HFF-Myc (cell line): ENCODE results near the gene LY6G6F.

Experiments used
- DNase-seq: peaks from one replicate; pipeline ENCODE4 v3.0.0-alpha.2; 2011; ENCODE audit warnings: low read depth; ENCODE audit errors: extremely low read depth
- H3K4me3 ChIP-seq: replicated peaks from 2 replicates; pipeline ENCODE4 v1.5.1; 2011; ENCODE audit warnings: low read depth, mild to moderate bottlenecking, control low read depth, low read length
- TF ChIP-seq, protein P1 (sequence below): IDR thresholded peaks from 2 replicates; pipeline ENCODE4 v1.5.1; 2012; ENCODE audit warnings: mild to moderate bottlenecking, low read depth, low read length, control low read depth; ENCODE audit errors: missing control alignments

LY6G6F gene

DNA sequence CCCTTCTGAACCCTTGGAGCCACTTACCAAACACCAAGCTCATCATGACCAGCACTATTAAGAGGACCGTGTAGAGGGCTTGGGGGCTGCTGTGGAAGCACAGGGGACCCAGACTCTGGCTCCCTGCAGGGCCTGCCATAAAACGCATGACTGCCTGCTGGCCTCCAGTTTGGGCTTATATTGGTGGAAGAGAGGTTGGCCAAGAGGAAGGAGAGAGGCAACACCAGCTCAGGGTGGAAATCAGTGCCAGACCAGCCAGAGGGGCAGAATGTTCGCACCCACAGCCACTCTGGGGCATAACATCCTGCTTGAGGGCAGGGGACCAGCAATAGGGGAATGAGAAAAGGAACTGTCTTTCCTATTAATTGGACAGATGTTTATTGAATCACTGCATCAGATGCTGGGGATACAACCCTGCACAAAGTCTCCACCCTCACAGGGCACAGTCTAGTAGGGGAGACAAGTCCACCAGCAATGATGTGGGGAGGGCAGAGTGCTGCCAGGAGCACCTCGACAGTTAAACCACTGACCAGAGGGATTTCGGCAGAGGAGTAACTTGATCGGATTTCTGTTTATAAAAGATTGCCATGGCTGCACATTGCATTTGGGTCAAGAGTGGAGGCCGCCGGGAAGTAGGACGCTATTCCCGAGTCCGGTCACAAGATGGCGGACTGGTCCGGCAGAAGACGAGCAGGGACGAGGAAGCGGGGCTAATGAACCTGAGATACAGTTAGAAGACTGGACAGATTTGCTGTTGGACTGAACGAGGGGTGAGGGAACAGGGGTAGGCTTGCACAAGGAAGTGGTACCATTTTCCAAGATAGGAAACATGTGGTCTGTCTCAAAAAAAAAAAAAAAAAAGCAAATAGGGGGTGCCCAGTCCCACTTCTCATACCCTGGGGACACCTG, 26.2 kb upstream of the LY6G6F start, which contains the start of gene LY6G5C:
LY6G5C (minus strand) TSS at position 842 of the 909 bp plus-strand sequence; CDS start at position 148, 694 bp downstream.
- peak within 1 kb of the TSS; percentile 45 for H3K4me3 ChIP-seq
- no peak for DNase-seq
- TF ChIP-seq, protein P1, sequence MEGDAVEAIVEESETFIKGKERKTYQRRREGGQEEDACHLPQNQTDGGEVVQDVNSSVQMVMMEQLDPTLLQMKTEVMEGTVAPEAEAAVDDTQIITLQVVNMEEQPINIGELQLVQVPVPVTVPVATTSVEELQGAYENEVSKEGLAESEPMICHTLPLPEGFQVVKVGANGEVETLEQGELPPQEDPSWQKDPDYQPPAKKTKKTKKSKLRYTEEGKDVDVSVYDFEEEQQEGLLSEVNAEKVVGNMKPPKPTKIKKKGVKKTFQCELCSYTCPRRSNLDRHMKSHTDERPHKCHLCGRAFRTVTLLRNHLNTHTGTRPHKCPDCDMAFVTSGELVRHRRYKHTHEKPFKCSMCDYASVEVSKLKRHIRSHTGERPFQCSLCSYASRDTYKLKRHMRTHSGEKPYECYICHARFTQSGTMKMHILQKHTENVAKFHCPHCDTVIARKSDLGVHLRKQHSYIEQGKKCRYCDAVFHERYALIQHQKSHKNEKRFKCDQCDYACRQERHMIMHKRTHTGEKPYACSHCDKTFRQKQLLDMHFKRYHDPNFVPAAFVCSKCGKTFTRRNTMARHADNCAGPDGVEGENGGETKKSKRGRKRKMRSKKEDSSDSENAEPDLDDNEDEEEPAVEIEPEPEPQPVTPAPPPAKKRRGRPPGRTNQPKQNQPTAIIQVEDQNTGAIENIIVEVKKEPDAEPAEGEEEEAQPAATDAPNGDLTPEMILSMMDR, result peak; percentile 55

DNA sequence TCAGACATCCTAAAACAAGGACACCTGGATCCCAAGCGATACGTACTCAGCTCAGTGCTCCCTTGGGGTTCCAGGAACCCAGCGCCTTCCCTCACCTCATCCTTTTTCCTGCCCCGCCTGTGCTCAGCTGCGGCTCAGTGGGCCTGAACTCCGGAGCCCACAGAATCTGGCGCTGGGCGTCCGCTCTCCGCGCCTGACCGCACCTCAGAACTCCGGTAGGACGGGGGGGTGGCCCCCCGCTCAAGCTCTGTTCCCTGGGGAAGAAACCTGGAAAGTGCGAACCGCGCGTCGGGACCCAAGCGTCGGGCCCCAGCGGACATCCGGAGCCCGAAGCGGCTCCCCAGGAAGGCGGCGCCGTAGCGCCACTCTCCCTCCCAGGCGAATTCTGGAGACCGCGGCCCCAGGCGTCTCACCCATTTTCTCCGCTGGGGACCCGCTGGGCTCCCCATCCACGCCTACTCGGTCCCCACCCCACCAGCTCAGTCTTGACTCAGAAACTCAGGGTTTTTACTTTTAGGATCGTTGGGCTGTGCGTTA, 25.5 kb upstream of the LY6G6F start:
- TF ChIP-seq, protein P1, result no peak
- H3K4me3 ChIP-seq, result peak overlapping the region; percentile 45
- no peak for DNase-seq

DNA sequence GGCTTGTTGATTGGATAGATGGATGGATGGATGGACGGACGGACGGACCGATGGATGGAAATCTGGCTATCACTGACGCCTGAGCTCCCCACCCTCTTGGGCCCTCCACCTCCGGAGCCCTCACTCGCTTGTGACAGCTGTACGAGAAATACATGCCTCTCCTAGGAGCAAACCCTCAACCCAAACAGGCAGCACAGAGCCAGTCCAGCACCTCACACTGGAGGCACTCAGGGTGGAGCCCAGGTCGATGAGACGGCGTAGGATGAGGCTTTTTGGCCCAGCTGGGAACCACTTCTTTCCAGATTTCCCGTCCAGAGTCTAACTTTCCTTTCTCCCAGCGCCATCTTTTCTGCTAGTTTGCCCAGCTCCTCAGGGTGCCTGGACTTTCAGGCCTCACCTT, 23.1 kb upstream of the LY6G6F start:
- no peak overlapping the region for H3K4me3 ChIP-seq
- TF ChIP-seq, protein P1, result no peak
- DNase-seq, result no peak

- TF ChIP-seq, protein P1, result no peak
- no peak for DNase-seq
Observed at GRCh38 chr6:31686483-31686882, 20.2 kb upstream of the LY6G6F start.

GRCh38 chr6:31687321-31687720, 19.3 kb upstream of the LY6G6F start:
- H3K4me3 ChIP-seq, result no peak overlapping the region
- TF ChIP-seq, protein P1, result no peak
- no peak for DNase-seq

More at GRCh38 chr6:31686483-31686882, 20.2 kb upstream of the LY6G6F start:
- H3K4me3 ChIP-seq, result no peak overlapping the region

DNA sequence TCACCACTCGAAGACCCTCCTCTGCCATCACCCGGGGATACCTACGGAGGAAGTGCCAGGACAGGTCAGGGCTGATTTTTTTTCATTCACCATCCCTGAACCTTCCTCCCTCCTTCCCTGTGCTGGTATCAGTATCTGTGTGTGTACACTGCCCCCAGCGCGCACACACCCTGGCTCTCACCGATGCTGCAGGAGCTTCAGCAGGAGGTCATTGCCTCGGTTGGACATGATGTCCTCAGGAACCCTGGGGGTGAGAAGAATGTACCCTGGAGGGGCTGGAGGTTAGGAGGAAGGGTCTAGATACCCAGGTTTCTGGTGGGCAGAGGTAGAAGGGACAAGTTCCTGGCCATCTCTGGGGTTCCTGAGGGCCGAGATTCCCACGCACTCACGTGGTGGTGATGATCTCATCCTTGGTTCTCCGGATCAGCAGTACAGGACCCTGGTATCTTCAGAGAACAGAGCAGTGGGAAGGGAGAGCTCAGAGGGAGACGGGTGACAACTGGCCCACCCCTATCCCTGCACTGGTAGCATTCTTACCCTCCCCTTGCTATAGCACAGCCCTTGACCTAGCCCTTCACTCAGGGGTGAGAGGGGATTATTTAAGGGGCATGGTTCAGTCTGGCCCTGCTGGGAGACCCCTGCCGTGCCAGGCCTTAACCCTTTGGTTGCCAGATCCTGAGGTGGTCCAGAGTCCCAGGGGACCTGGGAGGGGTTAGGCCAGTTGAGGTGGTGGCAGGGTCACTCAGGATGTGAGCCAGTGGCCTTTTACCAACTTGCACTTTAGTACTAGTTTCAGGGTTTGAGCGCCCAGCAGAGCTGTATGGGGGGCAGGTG, 18.6 kb upstream of the LY6G6F start:
- DNase-seq, result no peak
- TF ChIP-seq, protein P1, result no peak
- no peak overlapping the region for H3K4me3 ChIP-seq
